ENCODE data around the gene ZSWIM3.

ZSWIM3 gene

GRCh38 chr20:45910670-45911485, 53.5 kb downstream of the ZSWIM3 start:
- DNase-seq: no peak

- DNase-seq: no peak
These were observed 54.3 kb downstream of the ZSWIM3 start, which contains the start of gene PLTP for GRCh38 chr20:45911486-45912343. PLTP (minus strand) TSS chr20:45912155; CDS start chr20:45911452, 703 bp downstream.

- DNase-seq: no peak
These were observed 54.9 kb downstream of the ZSWIM3 start for GRCh38 chr20:45912344-45912682.

GRCh38 chr20:45913116-45913515, 55.7 kb downstream of the ZSWIM3 start:
- DNase-seq: no peak

DNA sequence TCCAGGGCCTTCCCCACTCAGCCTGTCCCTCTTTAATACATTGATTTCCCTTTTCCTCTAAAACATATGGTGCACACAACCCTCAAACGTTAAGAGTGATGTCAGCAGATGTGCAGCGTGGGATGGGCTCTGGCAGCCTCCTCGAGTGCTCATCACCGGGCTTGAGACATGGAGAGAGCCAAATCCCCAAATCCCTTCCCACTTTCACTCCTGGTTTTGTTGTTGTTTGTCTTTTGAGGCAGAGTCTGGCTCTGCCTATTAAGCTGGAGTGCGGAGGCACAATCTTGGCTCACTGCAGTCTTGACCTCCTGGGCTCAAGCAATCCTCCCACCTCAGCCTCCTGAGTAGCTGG, 60.4 kb downstream of the ZSWIM3 start:
- DNase-seq: no peak

DNA sequence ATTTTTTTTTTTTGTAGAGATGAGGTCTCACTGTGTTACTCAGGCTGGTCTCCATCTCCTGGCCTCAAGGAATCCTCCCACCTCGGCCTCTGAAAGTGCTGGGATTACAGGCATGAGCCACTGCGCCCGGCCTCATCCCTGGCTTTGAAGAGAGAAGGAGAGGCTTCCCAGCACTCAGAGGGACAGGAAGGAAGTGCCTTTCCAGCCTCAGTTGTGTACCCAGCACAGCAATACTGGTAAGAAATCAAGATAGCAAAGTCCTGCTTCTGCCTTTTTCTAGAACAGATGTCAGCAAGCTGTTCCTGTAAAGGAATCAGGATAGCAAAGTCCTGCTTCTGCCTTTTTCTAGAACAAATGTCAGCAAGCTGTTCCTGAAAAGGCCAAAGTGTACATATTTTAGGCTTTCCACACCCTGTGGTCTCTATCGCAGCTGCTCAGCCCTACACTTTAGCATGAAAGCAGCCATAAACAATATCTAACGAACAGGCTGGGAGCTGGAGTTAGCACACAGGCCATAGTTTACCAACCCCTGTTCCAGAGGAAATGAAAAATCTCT, 60.8 kb downstream of the ZSWIM3 start:
- DNase-seq: no peak

- no peak for DNase-seq
These were observed 61.5 kb downstream of the ZSWIM3 start for GRCh38 chr20:45918779-45919537.

GRCh38 chr20:45919542-45920399, 62.4 kb downstream of the ZSWIM3 start:
- DNase-seq: no peak

GRCh38 chr20:45920462-45921336, 63.3 kb downstream of the ZSWIM3 start:
- DNase-seq: no peak

- no peak for DNase-seq
These were observed 64.1 kb downstream of the ZSWIM3 start for GRCh38 chr20:45921337-45922189.

DNA sequence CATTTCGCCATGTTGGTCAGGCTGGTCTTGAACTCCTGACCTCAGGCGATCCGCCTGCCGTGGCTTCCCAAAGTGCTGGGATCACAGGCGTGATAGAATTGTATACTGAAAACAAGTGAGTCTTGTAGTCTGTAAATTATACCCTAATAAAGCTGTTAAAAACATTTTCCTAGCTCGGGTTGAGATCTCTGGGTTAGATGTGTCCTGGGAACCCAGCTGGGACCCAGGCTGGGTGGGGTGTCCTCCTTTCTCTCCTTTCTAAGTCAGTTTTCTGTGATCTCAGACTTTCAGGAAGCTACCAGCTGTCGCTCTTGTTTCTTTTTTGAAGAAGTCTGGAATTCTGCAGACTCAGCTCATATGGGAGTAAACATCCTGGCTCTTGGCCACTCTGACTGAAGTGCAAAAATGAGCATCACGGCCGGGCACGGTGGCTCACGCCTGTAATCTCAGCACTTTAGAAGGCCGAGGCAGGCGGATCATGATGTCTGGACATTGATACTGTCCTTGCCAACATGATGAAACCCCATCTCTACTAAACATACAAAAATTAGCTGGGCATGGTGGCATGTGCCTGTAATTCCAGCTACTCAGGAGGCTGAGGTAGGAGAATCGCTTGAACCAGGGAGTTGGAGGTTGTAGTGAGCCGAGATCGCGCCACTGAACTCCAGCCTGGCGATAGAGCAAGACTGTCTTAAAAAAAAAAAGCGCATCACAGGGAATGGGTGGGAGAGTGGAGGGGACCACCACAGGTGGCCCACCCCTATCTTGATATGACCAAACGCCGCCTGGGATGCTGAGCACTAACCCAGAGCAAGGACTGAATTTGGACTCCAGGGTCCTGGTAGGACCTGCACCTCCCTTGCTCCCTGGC, 67.2 kb downstream of the ZSWIM3 start:
- peak; percentile 31 for DNase-seq

DNA sequence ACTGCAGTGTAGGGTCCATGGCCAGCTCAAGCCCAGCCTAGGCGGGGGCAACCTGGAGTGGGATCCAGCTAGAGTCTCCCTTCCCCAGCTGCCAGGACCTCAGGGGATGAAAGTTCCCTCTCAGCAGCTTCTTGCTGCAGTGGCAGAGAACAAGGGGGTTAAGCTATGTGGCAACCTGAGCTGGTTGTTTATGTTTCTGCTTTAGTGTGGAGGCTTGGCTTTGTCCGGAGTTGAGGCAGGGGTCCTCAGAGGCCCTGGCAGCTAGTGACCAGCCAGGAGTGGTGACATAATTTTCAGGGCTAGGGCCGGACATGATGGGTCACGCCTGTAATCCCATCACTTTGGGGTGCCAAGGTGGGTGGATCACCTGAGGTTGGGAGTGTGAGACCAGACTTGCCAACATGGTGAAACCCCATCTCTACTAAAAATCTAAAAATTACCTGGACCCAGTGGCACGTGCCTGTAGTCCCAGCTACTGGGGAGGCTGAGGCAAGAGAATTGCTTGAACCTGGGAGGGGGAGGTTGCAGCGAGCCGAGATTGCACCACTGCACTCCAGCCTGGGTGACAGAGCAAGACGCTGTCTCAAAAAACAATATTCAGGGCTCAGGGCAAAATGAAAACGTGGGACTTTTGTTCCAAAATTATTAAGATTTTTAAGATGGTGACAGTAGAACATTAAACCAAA, 68.5 kb downstream of the ZSWIM3 start:
- DNase-seq: no peak

GRCh38 chr20:45926731-45927070, 69.3 kb downstream of the ZSWIM3 start:
- no peak for DNase-seq

GRCh38 chr20:45927071-45927878, 69.9 kb downstream of the ZSWIM3 start:
- DNase-seq: no peak
